Measurements from ENCODE around the gene ALG9. TPM values are rescaled to one million over a fixed set of nuclear protein-coding genes. Genes with fewer than 3 reads are reported as not detected.

Gene ALG9
- total and polyA plus RNA-seq, 5 experiments from 2014 or later, result 6.4 to 28.6 (median 13.1) TPM

DNA sequence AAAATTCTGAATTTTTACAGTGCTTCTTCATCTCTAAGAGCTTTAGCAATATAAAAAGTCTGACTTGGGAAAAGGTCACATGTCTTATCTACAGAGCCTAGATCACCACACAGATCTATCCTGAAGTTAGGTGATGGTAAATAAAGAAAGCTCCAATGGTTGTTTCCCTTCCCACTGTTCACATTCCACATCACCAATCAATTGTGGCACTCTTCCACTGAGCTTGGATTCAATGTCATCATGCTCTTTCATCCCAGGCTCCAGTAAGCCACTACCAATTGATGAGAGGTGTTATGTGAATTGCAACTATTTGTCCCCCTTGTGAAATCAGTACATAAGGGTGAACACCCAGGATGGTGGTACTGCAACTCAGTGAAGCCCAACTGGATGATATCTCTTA lies 47.8 kb downstream of the ALG9 start:
- no peak for ATAC-seq
- POLR2A ChIA-PET, result no interaction called here
- no peak overlapping the region for H3K4me3 Mint-ChIP-seq
- no peak for DNase-seq
- H3K9me3 Mint-ChIP-seq, result no peaks in the 10 kb centered on the region
- peak overlapping the region in 1 of 10 donors; percentile 9 for H3K27ac Mint-ChIP-seq
- no peaks in the 10 kb centered on the region for H3K27me3 Mint-ChIP-seq
- peaks cover 6 to 62% (median 6%) of the 10 kb centered on the region in 3 donors for H3K36me3 Mint-ChIP-seq
- no peaks in the 10 kb centered on the region for H3K4me1 Mint-ChIP-seq

DNA sequence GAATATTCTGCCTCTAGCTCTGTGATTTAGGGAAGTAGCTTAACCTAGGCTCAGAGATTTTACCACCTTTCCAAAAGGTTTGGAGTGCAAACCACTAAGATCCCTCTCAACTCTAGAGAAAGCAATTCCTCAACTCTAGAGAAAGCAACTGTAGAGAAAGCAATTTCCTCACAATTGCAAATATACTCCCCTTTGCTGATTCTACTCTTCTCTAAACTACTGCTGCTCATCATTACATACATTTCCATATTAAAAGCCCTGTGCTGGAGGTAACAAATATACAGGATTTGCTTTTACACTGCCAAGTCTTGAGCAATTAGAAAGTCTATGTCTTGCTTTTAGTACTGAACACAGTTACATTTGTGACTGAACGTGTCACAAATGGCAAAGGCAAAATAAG lies 48.2 kb downstream of the ALG9 start:
- POLR2A ChIA-PET, result no interaction called here
- Mint-ChIP-seq H3K36me3 (peaks cover 6 to 58% (median 7%) of the 10 kb centered on the region in 3 donors), H3K4me1 (no peaks in the 10 kb centered on the region), H3K27ac (peak overlapping the region in 1 of 10 donors; percentile 9), H3K9me3 (no peaks in the 10 kb centered on the region), H3K4me3 (no peak overlapping the region), H3K27me3 (no peaks in the 10 kb centered on the region)
- DNase-seq (no peak), ATAC-seq (no peak)

DNA sequence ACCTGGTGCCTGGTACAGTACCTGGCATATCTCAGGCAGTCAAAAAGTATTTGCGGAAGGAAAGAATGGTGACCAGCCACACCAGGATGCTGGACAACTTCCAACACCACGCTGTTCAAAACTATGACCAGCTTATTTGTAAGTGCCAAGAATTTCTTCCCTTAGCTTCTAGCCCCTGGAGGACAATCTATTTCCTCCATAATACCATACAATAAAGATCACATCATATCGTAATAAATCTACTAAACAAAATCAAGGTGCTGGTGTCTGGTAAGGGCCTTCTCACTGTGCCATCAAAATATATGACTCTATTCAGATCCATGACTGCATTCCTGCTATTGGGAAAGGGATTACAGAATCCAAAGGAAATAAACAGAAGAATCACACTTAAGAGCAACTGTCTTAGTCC lies 51.5 kb downstream of the ALG9 start:
- H3K36me3 Mint-ChIP-seq, result peaks cover 0 to 40% (median 14%) of the 10 kb centered on the region in 3 donors
- H3K9me3 Mint-ChIP-seq, result no peaks in the 10 kb centered on the region
- ATAC-seq (no peak), DNase-seq (no peak)
- no peaks in the 10 kb centered on the region for H3K27me3 Mint-ChIP-seq
- no peaks in the 10 kb centered on the region for H3K4me1 Mint-ChIP-seq
- no peak overlapping the region for H3K4me3 Mint-ChIP-seq
- POLR2A ChIA-PET, result no interaction called here
- peak overlapping the region in 2 of 10 donors; percentile 9 to 48 for H3K27ac Mint-ChIP-seq

DNA sequence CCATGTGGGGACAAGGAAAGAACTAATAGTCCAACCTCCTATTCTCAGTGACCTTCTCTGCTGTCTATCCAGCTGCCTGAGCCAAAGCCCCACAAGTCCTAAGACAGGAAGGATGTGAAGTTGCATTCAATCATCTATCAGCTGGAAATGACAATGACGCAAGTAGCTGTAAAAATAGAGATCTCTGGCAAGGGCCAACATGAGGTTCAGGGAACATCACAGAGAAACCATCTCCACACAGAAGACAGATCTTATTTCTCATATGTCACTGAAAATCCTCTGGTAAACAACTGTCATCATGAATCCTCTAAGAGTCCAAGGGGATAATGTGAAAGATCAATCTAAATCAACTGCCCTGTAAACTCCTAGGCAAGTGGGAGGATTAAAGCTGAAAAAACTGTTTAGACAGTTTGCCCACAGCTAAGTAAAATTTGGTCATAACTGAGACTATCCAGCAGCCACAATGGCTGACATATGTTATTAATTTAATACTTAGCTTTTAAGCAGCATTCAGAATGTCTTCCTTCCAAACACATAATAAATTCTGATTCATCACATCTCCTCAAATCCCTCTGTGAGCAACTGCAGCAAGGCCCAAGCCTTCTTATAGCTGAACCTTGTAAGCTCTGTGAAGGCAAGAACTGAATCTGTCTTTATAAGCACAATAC lies 52.1 kb downstream of the ALG9 start:
- Mint-ChIP-seq H3K27me3 (no peaks in the 10 kb centered on the region), H3K27ac (peak overlapping the region in 3 of 10 donors; percentile 9 to 60 (median 21)), H3K36me3 (peaks cover 0 to 44% (median 17%) of the 10 kb centered on the region in 3 donors), H3K4me1 (no peaks in the 10 kb centered on the region), H3K9me3 (no peaks in the 10 kb centered on the region), H3K4me3 (no peak overlapping the region)
- POLR2A ChIA-PET, result no interaction called here
- ATAC-seq (no peak), DNase-seq (no peak)

DNA sequence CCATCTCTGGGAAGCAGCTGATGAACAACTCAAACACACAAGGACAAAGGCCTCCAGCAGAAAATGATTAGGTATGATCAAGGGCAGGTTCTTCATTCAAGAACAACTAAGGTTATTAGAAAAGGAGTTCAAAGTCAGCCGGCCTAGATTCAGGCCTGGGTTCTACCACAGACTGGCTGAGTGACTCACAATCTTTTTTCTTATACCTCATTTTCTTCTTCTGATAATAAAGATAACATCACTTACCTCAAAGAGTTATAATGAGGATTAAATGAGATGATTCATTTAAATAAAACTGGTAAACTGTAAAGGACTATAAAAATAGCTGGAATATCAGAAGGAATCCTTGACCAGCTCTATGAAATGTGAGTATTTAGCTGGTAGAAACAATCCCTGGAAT lies 55.9 kb downstream of the ALG9 start:
- no peaks in the 10 kb centered on the region for H3K9me3 Mint-ChIP-seq
- no peaks in the 10 kb centered on the region for H3K27me3 Mint-ChIP-seq
- H3K4me1 Mint-ChIP-seq, result no peaks in the 10 kb centered on the region
- POLR2A ChIA-PET, result no interaction called here
- no peak overlapping the region for H3K27ac Mint-ChIP-seq
- DNase-seq (no peak), ATAC-seq (no peak)
- peaks cover 0 to 48% (median 26%) of the 10 kb centered on the region in 3 donors for H3K36me3 Mint-ChIP-seq
- H3K4me3 Mint-ChIP-seq, result no peak overlapping the region

DNA sequence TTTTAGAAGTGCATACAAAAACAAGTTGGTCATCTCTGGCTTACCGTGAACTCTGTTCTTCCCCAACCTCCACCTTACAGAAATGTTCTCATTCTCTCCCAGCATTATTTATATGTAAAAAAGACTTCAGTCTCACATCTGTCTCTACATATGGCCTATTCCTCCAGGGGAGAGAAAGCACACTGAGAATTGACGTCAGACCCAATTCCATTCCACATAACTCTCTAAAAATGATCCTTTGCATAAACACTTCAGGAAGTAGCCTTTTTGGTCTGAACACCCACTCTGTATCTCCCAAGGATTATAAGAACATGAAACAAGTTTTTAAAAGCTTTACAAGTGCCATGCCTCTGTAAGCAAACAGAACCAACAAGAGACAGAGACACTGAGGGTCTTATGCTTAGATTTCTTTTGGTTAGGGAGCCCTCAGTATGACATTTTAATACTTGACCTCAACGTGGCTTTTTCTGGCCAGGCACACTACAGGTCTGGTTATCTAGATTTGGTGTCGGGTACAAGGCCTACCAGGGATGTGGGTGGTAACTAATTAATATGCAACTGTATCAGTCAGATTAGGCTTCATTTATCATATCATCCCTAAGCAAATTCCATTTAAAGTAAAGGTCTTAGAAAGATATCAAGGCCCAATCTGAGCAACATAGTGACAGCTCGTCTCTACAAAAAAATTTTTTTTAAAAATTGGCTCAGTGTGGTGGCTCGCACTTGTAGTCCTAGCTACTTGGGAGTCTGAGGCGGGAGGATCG lies 56.6 kb downstream of the ALG9 start:
- Mint-ChIP-seq H3K27me3 (no peaks in the 10 kb centered on the region), H3K27ac (peak overlapping the region in 1 of 10 donors; percentile 58), H3K4me3 (no peak overlapping the region), H3K9me3 (no peaks in the 10 kb centered on the region), H3K4me1 (no peaks in the 10 kb centered on the region), H3K36me3 (peaks cover 0 to 44% (median 26%) of the 10 kb centered on the region in 3 donors)
- ATAC-seq (no peak), DNase-seq (no peak)
- POLR2A ChIA-PET, result no interaction called here

DNA sequence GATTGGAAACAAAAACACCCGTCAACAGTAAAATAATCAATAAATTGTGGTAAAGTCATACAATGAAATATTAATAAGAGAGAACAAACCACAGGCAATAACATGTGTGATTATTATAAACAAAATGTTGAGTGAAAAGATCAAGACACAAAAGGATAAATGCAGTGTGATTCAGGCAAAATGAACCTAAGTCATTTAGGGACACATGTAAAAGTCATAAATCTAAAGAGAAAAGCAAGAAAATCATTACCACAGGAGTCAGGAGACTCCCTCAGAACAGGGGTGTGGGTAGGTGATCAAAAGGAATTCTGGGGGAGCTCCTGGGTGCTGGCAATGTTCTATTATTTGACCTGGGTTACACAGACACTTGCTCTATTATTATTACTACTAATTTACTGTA lies 57.3 kb downstream of the ALG9 start:
- Mint-ChIP-seq H3K4me3 (no peak overlapping the region), H3K4me1 (no peaks in the 10 kb centered on the region), H3K27me3 (no peaks in the 10 kb centered on the region), H3K27ac (no peak overlapping the region), H3K36me3 (peaks cover 0 to 47% (median 26%) of the 10 kb centered on the region in 3 donors), H3K9me3 (no peaks in the 10 kb centered on the region)
- DNase-seq, result no peak
- no peak for ATAC-seq
- POLR2A ChIA-PET, result no interaction called here

DNA sequence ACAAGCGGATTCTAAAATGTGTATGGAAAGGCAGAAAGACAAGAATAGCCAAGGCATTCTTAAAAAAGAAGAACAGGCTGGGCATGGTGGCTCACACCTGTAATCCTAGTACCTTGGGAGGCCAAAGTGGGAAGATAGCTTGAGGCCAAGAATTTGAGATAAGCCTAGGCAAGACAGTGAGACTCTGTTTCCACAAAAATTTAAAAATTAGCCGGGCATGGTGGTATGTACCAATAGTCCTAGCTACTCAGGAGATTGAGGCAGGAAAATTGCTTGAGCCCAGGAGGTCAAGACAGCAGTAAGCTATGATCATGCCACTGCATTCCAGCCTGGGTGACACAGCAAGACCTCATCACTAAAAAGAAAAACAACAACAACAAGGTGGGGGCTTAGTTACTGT lies 59.2 kb downstream of the ALG9 start:
- no peaks in the 10 kb centered on the region for H3K27me3 Mint-ChIP-seq
- POLR2A ChIA-PET, result no interaction called here
- no peak overlapping the region for H3K27ac Mint-ChIP-seq
- ATAC-seq (no peak), DNase-seq (no peak)
- no peaks in the 10 kb centered on the region for H3K4me1 Mint-ChIP-seq
- H3K36me3 Mint-ChIP-seq, result peaks cover 4 to 59% (median 28%) of the 10 kb centered on the region in 3 donors
- H3K9me3 Mint-ChIP-seq, result no peaks in the 10 kb centered on the region
- no peak overlapping the region for H3K4me3 Mint-ChIP-seq

DNA sequence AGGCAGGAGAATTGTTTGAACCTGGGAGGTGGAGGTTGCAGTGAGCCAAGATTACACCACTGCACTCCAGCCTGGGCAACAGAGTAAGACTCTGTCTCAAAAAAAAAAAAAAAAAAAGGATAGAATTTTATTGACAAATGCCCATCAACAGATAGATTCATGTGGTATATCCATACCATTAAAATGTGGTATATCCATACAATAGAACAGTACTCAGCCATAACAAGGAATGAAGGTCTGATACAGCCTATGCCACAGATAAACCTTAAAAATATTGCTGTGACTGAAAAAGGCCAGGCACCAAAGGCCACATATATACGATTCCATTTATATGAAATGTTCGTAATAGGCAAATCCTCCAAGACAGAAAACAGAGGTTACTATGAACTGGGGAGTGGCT lies 59.9 kb downstream of the ALG9 start:
- H3K27me3 Mint-ChIP-seq, result no peaks in the 10 kb centered on the region
- H3K36me3 Mint-ChIP-seq, result peaks cover 7 to 63% (median 30%) of the 10 kb centered on the region in 3 donors
- no peak overlapping the region for H3K27ac Mint-ChIP-seq
- H3K4me1 Mint-ChIP-seq, result peaks cover 0 to 3% (median 0%) of the 10 kb centered on the region in 4 donors
- H3K9me3 Mint-ChIP-seq, result no peaks in the 10 kb centered on the region
- POLR2A ChIA-PET, result interaction anchor here (0.7 kb wide), 1 partner anchor 345 kb away, joined by 7 read pairs; no protein-coding TSS in a partner anchor
- no peak for ATAC-seq
- H3K4me3 Mint-ChIP-seq, result no peak overlapping the region
- DNase-seq, result no peak

DNA sequence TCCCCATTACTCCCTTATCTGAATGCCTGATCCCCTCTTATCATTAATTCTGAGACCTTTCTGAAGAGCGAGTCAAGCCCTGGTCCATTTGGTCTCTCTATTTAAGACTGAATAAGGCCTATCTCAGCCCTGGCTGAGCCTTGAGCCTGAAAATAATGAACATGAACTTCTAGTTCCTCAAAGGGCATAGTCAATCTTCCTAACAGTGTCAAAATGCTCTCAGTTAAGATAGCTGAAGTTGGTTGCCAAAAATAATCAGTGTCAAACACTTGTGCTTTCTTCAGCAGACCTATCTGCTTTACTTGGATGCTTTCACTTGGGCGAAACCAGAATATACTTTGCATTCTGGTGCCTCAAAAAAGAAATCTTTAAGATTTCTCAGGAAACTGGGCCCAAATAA lies 62.5 kb downstream of the ALG9 start:
- H3K36me3 Mint-ChIP-seq, result peaks cover 15 to 76% (median 25%) of the 10 kb centered on the region in 3 donors
- peak overlapping the region in 2 of 10 donors; percentile 21 to 61 for H3K27ac Mint-ChIP-seq
- POLR2A ChIA-PET, result no interaction called here
- no peaks in the 10 kb centered on the region for H3K27me3 Mint-ChIP-seq
- no peaks in the 10 kb centered on the region for H3K9me3 Mint-ChIP-seq
- peaks cover 0 to 3% (median 0%) of the 10 kb centered on the region in 4 donors for H3K4me1 Mint-ChIP-seq
- H3K4me3 Mint-ChIP-seq, result no peak overlapping the region
- DNase-seq (no peak), ATAC-seq (no peak)

DNA sequence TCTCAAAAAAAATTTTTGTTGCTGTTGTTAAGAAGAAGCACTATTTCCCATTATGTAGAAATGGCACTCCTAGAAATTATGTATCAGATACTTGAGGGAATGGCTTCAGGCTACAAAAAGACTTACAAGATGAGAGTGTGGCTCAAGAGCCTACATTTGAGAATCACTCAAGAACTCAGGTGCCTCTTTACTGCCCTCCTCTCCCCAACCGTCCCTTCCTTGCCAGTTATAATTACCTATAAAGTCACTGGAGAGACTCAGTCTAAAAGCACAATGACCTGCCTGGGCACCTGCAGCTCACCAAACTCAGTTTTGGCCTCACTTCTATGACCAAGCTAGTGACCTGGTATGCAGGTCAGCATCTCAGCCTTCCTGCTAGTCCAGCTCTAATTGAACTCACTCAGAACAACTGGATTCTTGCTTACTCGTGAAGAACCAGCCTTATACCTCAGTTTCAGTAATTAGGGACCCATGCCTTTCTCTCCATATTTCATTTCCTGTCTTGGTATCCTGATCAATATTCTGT lies 63.3 kb downstream of the ALG9 start:
- Mint-ChIP-seq H3K27me3 (no peaks in the 10 kb centered on the region), H3K9me3 (no peaks in the 10 kb centered on the region), H3K4me1 (peaks cover 0 to 3% (median 0%) of the 10 kb centered on the region in 4 donors), H3K4me3 (no peak overlapping the region), H3K36me3 (peaks cover 15 to 78% (median 21%) of the 10 kb centered on the region in 3 donors), H3K27ac (no peak overlapping the region)
- POLR2A ChIA-PET, result interaction anchor here (1.2 kb wide), 1 partner anchor 11 kb away, joined by 3 read pairs; no protein-coding TSS in a partner anchor
- DNase-seq (no peak), ATAC-seq (no peak)

DNA sequence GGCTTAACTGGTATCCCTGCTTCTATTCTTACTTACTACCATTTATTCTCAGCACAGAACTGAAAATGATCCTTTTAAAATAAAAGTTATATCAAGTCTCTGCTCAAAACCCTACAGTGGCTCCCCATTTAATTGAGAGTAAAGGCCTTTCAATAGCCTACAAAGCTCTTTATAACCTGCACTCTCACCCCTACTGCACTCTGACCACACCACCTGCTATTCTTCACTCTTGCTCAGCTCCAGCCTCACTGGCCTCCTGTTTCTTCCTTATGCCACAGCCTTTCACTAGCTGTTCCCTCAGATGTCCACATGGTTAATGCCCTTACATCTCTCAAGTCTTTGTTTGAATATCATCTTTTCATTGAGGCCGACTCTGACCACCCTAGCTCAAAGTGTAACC lies 64.3 kb downstream of the ALG9 start:
- no peaks in the 10 kb centered on the region for H3K27me3 Mint-ChIP-seq
- peaks cover 0 to 3% (median 0%) of the 10 kb centered on the region in 4 donors for H3K4me1 Mint-ChIP-seq
- POLR2A ChIA-PET, result interaction anchor here (1.2 kb wide), 1 partner anchor 10 kb away, joined by 3 read pairs; no protein-coding TSS in a partner anchor
- no peak for ATAC-seq
- peaks cover 15 to 79% (median 23%) of the 10 kb centered on the region in 3 donors for H3K36me3 Mint-ChIP-seq
- H3K9me3 Mint-ChIP-seq, result no peaks in the 10 kb centered on the region
- no peak overlapping the region for H3K27ac Mint-ChIP-seq
- no peak overlapping the region for H3K4me3 Mint-ChIP-seq
- DNase-seq, result no peak

DNA sequence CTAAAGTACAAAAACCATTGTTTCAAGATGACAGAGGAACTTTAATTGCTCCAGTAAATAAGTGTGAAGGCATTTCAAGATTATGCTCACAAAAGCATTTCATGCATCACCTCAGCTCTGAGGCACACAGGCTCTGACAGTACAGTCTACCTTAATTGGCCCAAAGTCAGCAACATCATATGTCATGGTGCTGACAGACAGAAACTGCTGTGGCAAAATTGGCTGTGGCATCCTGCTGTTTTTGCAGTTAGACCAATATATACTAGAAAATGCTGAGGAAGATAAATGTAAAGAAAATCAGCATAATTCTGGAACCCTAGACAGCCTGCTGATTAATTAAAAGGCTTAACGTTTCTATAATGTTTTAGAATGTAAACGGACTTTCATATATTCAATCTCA lies 70.2 kb downstream of the ALG9 start:
- no peak for DNase-seq
- H3K4me1 Mint-ChIP-seq, result peaks cover 2 to 11% (median 6%) of the 10 kb centered on the region in 4 donors
- no peak for ATAC-seq
- no peaks in the 10 kb centered on the region for H3K27me3 Mint-ChIP-seq
- peaks cover 29 to 89% (median 41%) of the 10 kb centered on the region in 3 donors for H3K36me3 Mint-ChIP-seq
- no peak overlapping the region for H3K4me3 Mint-ChIP-seq
- peaks cover 0 to 9% (median 1%) of the 10 kb centered on the region in 9 donors for H3K9me3 Mint-ChIP-seq
- H3K27ac Mint-ChIP-seq, result no peak overlapping the region
- POLR2A ChIA-PET, result no interaction called here

Data from naive thymus-derived CD8-positive, alpha-beta T cell (primary cell).